PC-3 (cell line): ENCODE data around the gene TEX2. TPM values are rescaled to one million over a fixed set of nuclear protein-coding genes. Genes with fewer than 3 reads are reported as not detected.

Source experiments
- ATAC-seq: fragments of 200-7000 bp; cut with Tn5 transposase; 2 replicates; pipeline ENCODE4 v1.9.1; 2020; ENCODE audit warnings: mild to moderate bottlenecking, moderate library complexity
- BruUV-seq: library from RNA; stranded (reverse); fragments of 400-500 nt; replicated peaks from 2 replicates; lab custom pipeline; 2021; lab: Mats Ljungman, UMichigan
- CTCF ChIA-PET: fragments of 300-600 bp; sonication (Branson Sonifier 250); formaldehyde crosslinking; loops from one replicate; lab custom pipeline; 2022; ENCODE audit warnings: antibody characterized with exemption; lab: Charles Lee
- POLR2A ChIA-PET: fragments of 300-600 bp; sonication (Branson Sonifier 250); formaldehyde crosslinking; loops from one replicate; lab custom pipeline; 2022; ENCODE audit warnings: antibody characterized with exemption; ENCODE audit not compliant: unreplicated experiment; lab: Charles Lee
- DNase-seq: peaks from one replicate; pipeline ENCODE4 v3.0.0-alpha.2; 2015
- H2AFZ ChIP-seq: fragments of 300-600 bp; sonication (generic); 2 replicates; pipeline ENCODE4 v1.6.0; 2016; ENCODE audit warnings: antibody characterized with exemption, low read length
- H3F3A ChIP-seq: fragments of 300-600 bp; sonication (generic); one replicate; pipeline ENCODE4 v1.6.0; 2017; ENCODE audit warnings: antibody characterized with exemption, low read length, control low read depth, mild to moderate bottlenecking; ENCODE audit not compliant: unreplicated experiment
- H3K27ac ChIP-seq: fragments of 300-600 bp; sonication (generic); 2 replicates; pipeline ENCODE4 v1.5.1; 2016; ENCODE audit warnings: mild to moderate bottlenecking, low read length
- H3K27me3 ChIP-seq: fragments of 300-600 bp; sonication (generic); 2 replicates; pipeline ENCODE4 v1.6.1; 2016; ENCODE audit warnings: low read length, mixed read lengths
- H3K36me3 ChIP-seq: fragments of 300-600 bp; sonication (generic); 2 replicates; pipeline ENCODE4 v1.6.1; 2016; ENCODE audit warnings: low read depth, mixed run types, low read length, mixed read lengths
- H3K4me1 ChIP-seq: fragments of 300-600 bp; sonication (generic); 2 replicates; pipeline ENCODE4 v1.5.1; 2016; ENCODE audit warnings: low read length; ENCODE audit not compliant: insufficient read depth
- H3K4me2 ChIP-seq: fragments of 300-600 bp; sonication (generic); 2 replicates; pipeline ENCODE4 v1.6.0; 2016; ENCODE audit warnings: low read length
- H3K4me3 ChIP-seq: fragments of 300-600 bp; sonication (generic); 2 replicates; pipeline ENCODE4 v1.5.1; 2016; ENCODE audit warnings: mild to moderate bottlenecking, low read length, mixed read lengths
- H3K79me2 ChIP-seq: fragments of 300-600 bp; sonication (generic); 2 replicates; pipeline ENCODE4 v1.6.1; 2017; ENCODE audit warnings: low read length, mixed read lengths
- H3K9ac ChIP-seq: fragments of 300-600 bp; sonication (generic); 2 replicates; pipeline ENCODE4 v1.6.0; 2016; ENCODE audit warnings: mild to moderate bottlenecking, low read length
- H3K9me2 ChIP-seq: fragments of 300-600 bp; sonication (generic); replicated peaks from 2 replicates; pipeline ENCODE4 v1.6.1; 2016; ENCODE audit warnings: mixed run types, low read length, mixed read lengths
- H3K9me3 ChIP-seq: fragments of 300-600 bp; sonication (generic); 2 replicates; pipeline ENCODE4 v1.6.1; 2016; ENCODE audit warnings: low read length, mixed read lengths
- H4K20me1 ChIP-seq: fragments of 300-600 bp; sonication (generic); 2 replicates; pipeline ENCODE4 v1.6.1; 2016; ENCODE audit warnings: low read length, mixed read lengths
- EZH2 ChIP-seq: fragments of 300-600 bp; sonication (generic); IDR thresholded peaks from one replicate; pipeline ENCODE4 v1.6.1; 2017; ENCODE audit warnings: antibody characterized with exemption, mild to moderate bottlenecking, low read length; ENCODE audit not compliant: unreplicated experiment
- EZH2phosphoT487 ChIP-seq: fragments of 300-600 bp; sonication (generic); IDR thresholded peaks from 2 replicates; pipeline ENCODE4 v1.6.1; 2018; ENCODE audit warnings: mild to moderate bottlenecking, antibody characterized with exemption, low read length, borderline replicate concordance
- intact Hi-C: fragments of 100-400 bp; cut with micrococcal nuclease; formaldehyde crosslinking; loops from 2 replicates; pipeline ENCODE4 v1.9.0; 2023
- total RNA-seq: library from RNA; depleted of rRNA; stranded (reverse); fragments of >200 nt; gene quantifications from 2 replicates; pipeline ENCODE4 v1.2.3, GENCODE V29; 2014
- TF ChIP-seq, protein P1 (sequence below): fragments of 300-600 bp; sonication (generic); conservative IDR thresholded peaks from 2 replicates; pipeline ENCODE4 v1.5.1; 2017; ENCODE audit warnings: antibody characterized with exemption, low read depth, mild to moderate bottlenecking, low read length

The TEX2 gene
- total RNA-seq, 1 experiment from 2014 or later, result 44.2 TPM

DNA sequence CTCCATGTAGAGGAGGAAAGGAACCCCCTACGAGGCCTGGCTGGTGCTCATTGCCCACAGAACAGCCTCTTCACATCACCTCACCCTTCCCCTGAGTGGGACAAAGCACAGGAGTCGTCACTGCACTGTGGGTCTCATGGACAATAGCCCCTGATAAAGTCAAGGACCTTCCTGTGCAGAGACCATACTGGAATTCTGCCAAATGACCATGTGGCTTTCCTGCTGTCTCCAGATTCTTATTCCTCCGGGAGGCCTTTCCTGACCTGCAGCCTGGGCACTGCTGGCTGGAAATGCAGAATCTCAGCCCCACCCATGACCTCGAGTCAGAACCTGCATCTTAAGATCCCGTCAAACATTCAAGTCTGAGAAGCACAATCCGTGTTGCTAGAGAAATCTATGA, 72.6 kb downstream of the TEX2 start:
- Histone ChIP-seq H3K4me2 (no peak overlapping the region), H3K9ac (no peak overlapping the region), H3K9me3 (no peaks in the 10 kb centered on the region), H3K36me3 (0 out of 2 replicates have a peak, but pooled peaks cover 10% of the 10 kb centered on the region), H3K9me2 (no peaks in the 10 kb centered on the region), H3K27ac (no peak overlapping the region), H2AFZ (no peak overlapping the region), H3F3A (no peaks in the 10 kb centered on the region), H3K27me3 (no peaks in the 10 kb centered on the region), H3K4me3 (no peak overlapping the region), H4K20me1 (no peaks in the 10 kb centered on the region), H3K4me1 (no peaks in the 10 kb centered on the region), H3K79me2 (0 out of 2 replicates have a peak, but pooled peaks cover 5% of the 10 kb centered on the region)
- CTCF ChIA-PET, result no interaction called here
- POLR2A ChIA-PET, result no interaction called here
- intact Hi-C loops, result no loop called here
- ATAC-seq (no peak), DNase-seq (no peak)
- BruUV-seq, result no TSS peak
- TF ChIP-seq EZH2, result no peak
- TF ChIP-seq, protein P1, sequence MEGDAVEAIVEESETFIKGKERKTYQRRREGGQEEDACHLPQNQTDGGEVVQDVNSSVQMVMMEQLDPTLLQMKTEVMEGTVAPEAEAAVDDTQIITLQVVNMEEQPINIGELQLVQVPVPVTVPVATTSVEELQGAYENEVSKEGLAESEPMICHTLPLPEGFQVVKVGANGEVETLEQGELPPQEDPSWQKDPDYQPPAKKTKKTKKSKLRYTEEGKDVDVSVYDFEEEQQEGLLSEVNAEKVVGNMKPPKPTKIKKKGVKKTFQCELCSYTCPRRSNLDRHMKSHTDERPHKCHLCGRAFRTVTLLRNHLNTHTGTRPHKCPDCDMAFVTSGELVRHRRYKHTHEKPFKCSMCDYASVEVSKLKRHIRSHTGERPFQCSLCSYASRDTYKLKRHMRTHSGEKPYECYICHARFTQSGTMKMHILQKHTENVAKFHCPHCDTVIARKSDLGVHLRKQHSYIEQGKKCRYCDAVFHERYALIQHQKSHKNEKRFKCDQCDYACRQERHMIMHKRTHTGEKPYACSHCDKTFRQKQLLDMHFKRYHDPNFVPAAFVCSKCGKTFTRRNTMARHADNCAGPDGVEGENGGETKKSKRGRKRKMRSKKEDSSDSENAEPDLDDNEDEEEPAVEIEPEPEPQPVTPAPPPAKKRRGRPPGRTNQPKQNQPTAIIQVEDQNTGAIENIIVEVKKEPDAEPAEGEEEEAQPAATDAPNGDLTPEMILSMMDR, result no peak
- TF ChIP-seq EZH2phosphoT487, result no peak

DNA sequence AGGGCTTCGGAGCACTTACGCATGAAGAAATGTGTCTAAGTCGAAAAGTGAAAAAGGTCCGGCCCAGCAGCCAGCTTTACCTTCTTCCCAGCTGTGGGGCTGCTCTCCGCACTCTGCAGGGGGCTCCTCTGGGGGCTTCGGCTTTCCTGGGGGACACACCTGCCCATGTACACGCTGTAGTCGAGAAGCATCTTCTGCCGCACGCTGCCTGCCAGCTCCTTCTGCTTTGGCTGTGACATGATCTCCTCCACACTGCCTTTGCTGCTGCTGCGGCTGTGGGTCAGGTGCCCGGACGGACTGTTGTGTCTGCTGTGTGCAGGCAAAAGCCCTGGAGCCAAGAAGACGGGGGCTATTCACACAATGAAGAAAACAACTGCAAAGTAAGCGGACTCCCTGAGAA, 75.0 kb downstream of the TEX2 start:
- H3K4me1 ChIP-seq, result peaks cover 6% of the 10 kb centered on the region; the same call in 1 of the 2 replicates
- intact Hi-C loops, result no loop called here
- ChIA-PET CTCF (no interaction called here), POLR2A (interaction anchor here (0.5 kb wide), 1 partner anchor 17 kb away, joined by 5 read pairs; no protein-coding TSS in a partner anchor)
- H3K9ac ChIP-seq, result no peak overlapping the region
- no peaks in the 10 kb centered on the region for H3K27me3 ChIP-seq
- no peaks in the 10 kb centered on the region for H4K20me1 ChIP-seq
- BruUV-seq, result no TSS peak
- no peaks in the 10 kb centered on the region for H3K9me2 ChIP-seq
- H3K36me3 ChIP-seq, result 0 out of 2 replicates have a peak, but pooled peaks cover 7% of the 10 kb centered on the region
- no peak for DNase-seq
- TF ChIP-seq, protein P1, result no peak
- no peak for TF ChIP-seq EZH2phosphoT487
- TF ChIP-seq EZH2, result no peak
- H2AFZ ChIP-seq, result no peak overlapping the region
- H3K27ac ChIP-seq, result no peak overlapping the region
- no peaks in the 10 kb centered on the region for H3F3A ChIP-seq
- H3K79me2 ChIP-seq, result no peaks in the 10 kb centered on the region
- no peak overlapping the region for H3K4me3 ChIP-seq
- no peaks in the 10 kb centered on the region for H3K9me3 ChIP-seq
- no peak overlapping the region for H3K4me2 ChIP-seq
- no peak for ATAC-seq

DNA sequence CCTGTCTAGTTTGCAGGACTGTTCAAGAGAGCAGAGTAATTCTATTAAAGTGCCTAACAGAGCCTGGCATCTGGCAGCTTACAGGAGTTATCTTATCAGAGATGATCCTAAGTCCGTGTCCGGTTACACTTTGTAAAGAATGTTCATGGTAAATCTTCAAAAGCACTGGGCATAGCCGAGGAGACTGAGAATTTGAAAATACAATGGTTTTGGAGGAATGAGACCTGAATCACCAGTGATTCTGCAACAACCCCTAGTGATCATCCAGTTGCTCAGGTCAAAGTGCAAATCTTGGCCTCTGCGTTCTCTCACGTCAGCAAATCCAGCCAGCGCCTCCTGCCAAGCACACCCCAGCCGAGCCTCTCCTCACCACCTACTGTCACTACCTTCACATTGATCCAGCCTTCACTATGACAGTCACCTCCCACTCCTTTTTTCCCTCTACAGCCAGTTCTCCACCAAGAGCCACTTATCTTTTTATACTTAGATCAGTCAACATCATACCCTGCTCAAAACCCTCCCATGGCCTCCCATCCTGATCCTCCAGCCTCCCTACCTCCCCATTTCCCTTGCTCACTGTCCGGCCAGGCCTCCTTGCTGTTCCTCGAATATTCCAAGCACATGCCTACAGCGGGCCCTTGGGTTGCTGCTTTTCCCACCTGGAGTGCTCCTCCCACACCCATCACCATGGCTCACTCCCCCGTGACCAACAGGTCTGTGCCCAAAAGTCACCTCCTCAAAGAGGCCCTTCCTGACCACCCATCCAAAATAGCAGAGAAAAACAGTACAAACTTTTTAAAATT, 75.8 kb downstream of the TEX2 start:
- Histone ChIP-seq H3K4me2 (no peak overlapping the region), H2AFZ (no peak overlapping the region), H3K9ac (no peak overlapping the region), H3K27ac (no peak overlapping the region), H3K27me3 (no peaks in the 10 kb centered on the region), H3F3A (no peaks in the 10 kb centered on the region), H4K20me1 (no peaks in the 10 kb centered on the region), H3K9me2 (no peaks in the 10 kb centered on the region), H3K4me3 (no peak overlapping the region), H3K79me2 (no peaks in the 10 kb centered on the region), H3K9me3 (no peaks in the 10 kb centered on the region), H3K4me1 (peaks cover 6% of the 10 kb centered on the region; the same call in 1 of the 2 replicates), H3K36me3 (0 out of 2 replicates have a peak, but pooled peaks cover 5% of the 10 kb centered on the region)
- TF ChIP-seq EZH2phosphoT487, result no peak
- TF ChIP-seq EZH2, result no peak
- TF ChIP-seq, protein P1, result no peak
- BruUV-seq, result no TSS peak
- ChIA-PET CTCF (no interaction called here), POLR2A (interaction anchor here (0.5 kb wide), 1 partner anchor 16 kb away, joined by 5 read pairs; no protein-coding TSS in a partner anchor)
- no peak for ATAC-seq
- no peak for DNase-seq
- intact Hi-C loops, result no loop called here
